Thyroid gland (tissue), 4 donors: Measurements from ENCODE around the gene CNIH1.

Experiments used
- CTCF ChIP-seq, 6 experiments: fragments of 200-600 bp in 3 of 6; fragments of 450-650 bp in 3 of 6; sonication (generic) in 3 of 6; IDR thresholded peaks; one replicate each; pipeline ENCODE4 v1.5.1; 2016 to 2019; ENCODE audit warnings: antibody characterized with exemption in 6 of 6, mild to moderate bottlenecking in 2 of 6, inconsistent platforms in 1 of 6, moderate library complexity in 1 of 6
- POLR2A ChIP-seq, 2 donors: fragments of 450-650 bp; IDR thresholded peaks; one replicate each; pipeline ENCODE4 v1.6.1; 2017; ENCODE audit warnings: antibody characterized with exemption in 2 of 2, mild to moderate bottlenecking in 2 of 2, moderate library complexity in 1 of 2

GRCh38 chr14:54490445-54491175 lies 49.4 kb upstream of the CNIH1 start:
- TF ChIP-seq CTCF (IDR thresholded peaks at IDR 0.05), result no peak
- no peak for TF ChIP-seq POLR2A (IDR thresholded peaks at IDR 0.05)
